Nephron (organoid): Measurements from ENCODE around the gene TMEM106B.
"Not testable (repeated sequence)": the region's sequence is repeated elsewhere in the genome, so short reads cannot be mapped to it uniquely, and the experiment has no call there.

ENCODE experiments used
- H3K27ac Mint-ChIP-seq, 3 experiments: 2 replicates each; pipeline ENCODE4 v1.8.0; 2020; ENCODE audit warnings: mixed read lengths in 3 of 3, mild to moderate bottlenecking in 2 of 3, moderate library complexity in 1 of 3
- H3K27me3 Mint-ChIP-seq: 2 replicates; pipeline ENCODE4 v1.8.0; 2021; ENCODE audit warnings: low read depth, mild to moderate bottlenecking, moderate library complexity, mixed read lengths
- H3K36me3 Mint-ChIP-seq: 2 replicates; pipeline ENCODE4 v1.8.0; 2020; ENCODE audit warnings: low read depth, mixed read lengths
- H3K4me1 Mint-ChIP-seq: 2 replicates; pipeline ENCODE4 v1.8.0; 2020; ENCODE audit warnings: mixed read lengths
- H3K4me3 Mint-ChIP-seq, 3 experiments: 2 replicates each; pipeline ENCODE4 v1.8.0; 2020; ENCODE audit warnings: mild to moderate bottlenecking in 3 of 3, mixed read lengths in 3 of 3, moderate library complexity in 2 of 3
- H3K9me3 Mint-ChIP-seq: 2 replicates; pipeline ENCODE4 v1.8.0; 2020; ENCODE audit warnings: mixed read lengths
- TF ChIP-seq, protein P1 (sequence below), 3 experiments: fragments of 200-600 bp; sonication (generic); IDR thresholded peaks; one replicate each; pipeline ENCODE4 v1.5.0; 2021; ENCODE audit warnings: antibody characterized with exemption in 3 of 3; ENCODE audit not compliant: unreplicated experiment in 3 of 3

Gene TMEM106B

DNA sequence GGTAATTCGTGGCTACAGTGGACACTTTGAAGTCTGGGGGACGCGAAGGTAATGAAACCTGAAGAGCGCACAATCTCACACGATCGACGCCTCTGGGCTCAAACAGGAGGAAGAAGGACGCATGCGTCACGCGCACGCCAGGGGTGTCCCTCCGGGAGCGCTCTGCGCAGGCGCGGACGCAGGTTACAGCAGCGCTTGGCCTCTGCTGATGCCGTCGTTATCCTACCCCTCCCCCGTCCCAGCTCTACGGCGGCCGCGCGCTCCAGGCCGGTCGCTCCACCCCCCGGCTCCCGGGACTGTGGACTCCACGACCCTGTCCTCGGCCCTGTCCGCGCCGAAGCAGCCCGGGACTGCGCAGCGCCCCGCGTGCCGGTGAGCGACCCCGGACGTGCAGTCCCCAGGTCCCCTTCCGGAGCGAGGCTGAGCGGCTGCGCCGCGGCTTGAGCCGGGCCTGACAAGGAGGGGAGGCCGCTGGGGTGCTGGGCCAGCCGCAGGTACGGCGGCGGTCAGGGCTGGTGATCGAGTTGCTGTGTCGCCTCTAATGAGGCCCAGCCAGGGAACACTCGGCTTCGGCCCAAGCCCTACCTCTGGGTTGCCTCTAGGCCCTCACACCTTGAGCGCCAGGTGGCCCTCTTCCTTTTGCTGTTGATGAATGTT is at the start of gene TMEM106B:
Gene TMEM106B (plus strand): TSS at position 241 of the 657 bp plus-strand sequence. CDS start 3,517 bp downstream, outside the sequence.
- peak within 1 kb of the TSS; percentile 93 to 95 (median 94) for H3K4me3 Mint-ChIP-seq
- H3K27ac Mint-ChIP-seq = peak within 1 kb of the TSS; percentile 95 to 100 (median 99)
- TF ChIP-seq, protein P1, sequence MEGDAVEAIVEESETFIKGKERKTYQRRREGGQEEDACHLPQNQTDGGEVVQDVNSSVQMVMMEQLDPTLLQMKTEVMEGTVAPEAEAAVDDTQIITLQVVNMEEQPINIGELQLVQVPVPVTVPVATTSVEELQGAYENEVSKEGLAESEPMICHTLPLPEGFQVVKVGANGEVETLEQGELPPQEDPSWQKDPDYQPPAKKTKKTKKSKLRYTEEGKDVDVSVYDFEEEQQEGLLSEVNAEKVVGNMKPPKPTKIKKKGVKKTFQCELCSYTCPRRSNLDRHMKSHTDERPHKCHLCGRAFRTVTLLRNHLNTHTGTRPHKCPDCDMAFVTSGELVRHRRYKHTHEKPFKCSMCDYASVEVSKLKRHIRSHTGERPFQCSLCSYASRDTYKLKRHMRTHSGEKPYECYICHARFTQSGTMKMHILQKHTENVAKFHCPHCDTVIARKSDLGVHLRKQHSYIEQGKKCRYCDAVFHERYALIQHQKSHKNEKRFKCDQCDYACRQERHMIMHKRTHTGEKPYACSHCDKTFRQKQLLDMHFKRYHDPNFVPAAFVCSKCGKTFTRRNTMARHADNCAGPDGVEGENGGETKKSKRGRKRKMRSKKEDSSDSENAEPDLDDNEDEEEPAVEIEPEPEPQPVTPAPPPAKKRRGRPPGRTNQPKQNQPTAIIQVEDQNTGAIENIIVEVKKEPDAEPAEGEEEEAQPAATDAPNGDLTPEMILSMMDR (IDR thresholded peaks at IDR 0.05; ENCODE audit: unreplicated experiment in 3 of 3) = peak in 1 of 3 experiments; percentile 19
- H3K36me3 Mint-ChIP-seq = peaks cover 18% of the 10 kb centered on the region
- H3K27me3 Mint-ChIP-seq = peaks cover 36% of the 10 kb centered on the region
- peaks cover 27% of the 10 kb centered on the region for H3K4me1 Mint-ChIP-seq
- no peaks in the 10 kb centered on the region for H3K9me3 Mint-ChIP-seq

DNA sequence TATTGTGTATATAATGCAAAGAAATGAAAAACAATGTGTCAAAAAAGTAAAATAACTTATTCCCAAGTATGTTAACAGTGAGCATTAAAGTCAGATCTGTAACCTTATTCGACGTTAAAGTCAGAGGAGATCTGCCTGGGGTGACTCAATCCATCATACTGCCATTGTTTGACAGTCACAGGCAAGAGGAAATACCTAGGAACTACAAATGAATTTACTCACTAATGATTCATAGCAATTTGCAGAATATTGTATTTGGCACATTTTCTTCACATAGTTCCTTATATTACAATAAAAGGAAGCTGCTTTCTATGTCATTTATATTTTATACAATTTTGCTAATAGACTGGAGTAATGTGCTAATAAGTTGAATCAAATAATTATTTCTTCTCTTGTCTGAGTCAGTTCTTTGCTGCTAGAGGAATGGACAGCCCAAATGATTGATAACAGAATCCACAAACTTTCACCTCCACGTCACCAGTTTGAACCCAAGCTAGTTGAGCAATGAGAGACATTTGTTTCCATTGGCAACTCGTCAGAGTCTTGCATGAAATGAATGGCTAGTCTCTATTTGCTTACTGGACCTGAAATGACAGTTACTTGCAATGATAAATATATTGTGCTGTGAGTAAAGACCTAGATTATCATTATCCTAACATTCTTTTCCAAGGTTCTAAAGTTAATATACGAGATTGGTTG is 48.5 kb upstream of the TMEM106B start:
- H3K27ac Mint-ChIP-seq = no peak overlapping the region
- no peaks in the 10 kb centered on the region for H3K36me3 Mint-ChIP-seq
- H3K4me3 Mint-ChIP-seq = no peak overlapping the region
- TF ChIP-seq, protein P1 (IDR thresholded peaks at IDR 0.05; ENCODE audit: unreplicated experiment in 3 of 3) = no peak
- H3K4me1 Mint-ChIP-seq = no peaks in the 10 kb centered on the region
- no peaks in the 10 kb centered on the region for H3K27me3 Mint-ChIP-seq
- H3K9me3 Mint-ChIP-seq = peaks cover 24% of the 10 kb centered on the region

DNA sequence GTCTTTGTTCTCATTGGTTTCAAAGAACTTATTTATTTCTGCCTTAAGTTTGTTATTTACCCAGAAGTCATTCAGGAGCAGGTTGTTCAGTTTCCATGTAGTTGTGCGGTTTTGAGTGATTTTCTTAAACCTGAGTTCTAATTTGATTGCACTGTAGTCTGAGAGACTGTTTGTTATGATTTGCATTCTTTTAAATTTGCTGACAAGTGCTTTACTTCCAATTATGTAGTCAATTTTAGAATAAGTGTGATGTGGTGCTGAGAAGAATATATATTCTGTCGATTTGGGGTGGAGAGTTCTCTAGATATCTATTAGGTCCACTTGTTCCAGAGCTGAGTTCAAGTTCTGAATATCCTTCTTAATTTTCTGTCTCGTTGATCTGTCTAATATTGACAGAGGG is 43.0 kb upstream of the TMEM106B start:
- H3K9me3 Mint-ChIP-seq = peaks cover 41% of the 10 kb centered on the region
- not testable (repeated sequence) for H3K27ac Mint-ChIP-seq, H3K27me3 Mint-ChIP-seq, H3K4me3 Mint-ChIP-seq, H3K36me3 Mint-ChIP-seq, H3K4me1 Mint-ChIP-seq

DNA sequence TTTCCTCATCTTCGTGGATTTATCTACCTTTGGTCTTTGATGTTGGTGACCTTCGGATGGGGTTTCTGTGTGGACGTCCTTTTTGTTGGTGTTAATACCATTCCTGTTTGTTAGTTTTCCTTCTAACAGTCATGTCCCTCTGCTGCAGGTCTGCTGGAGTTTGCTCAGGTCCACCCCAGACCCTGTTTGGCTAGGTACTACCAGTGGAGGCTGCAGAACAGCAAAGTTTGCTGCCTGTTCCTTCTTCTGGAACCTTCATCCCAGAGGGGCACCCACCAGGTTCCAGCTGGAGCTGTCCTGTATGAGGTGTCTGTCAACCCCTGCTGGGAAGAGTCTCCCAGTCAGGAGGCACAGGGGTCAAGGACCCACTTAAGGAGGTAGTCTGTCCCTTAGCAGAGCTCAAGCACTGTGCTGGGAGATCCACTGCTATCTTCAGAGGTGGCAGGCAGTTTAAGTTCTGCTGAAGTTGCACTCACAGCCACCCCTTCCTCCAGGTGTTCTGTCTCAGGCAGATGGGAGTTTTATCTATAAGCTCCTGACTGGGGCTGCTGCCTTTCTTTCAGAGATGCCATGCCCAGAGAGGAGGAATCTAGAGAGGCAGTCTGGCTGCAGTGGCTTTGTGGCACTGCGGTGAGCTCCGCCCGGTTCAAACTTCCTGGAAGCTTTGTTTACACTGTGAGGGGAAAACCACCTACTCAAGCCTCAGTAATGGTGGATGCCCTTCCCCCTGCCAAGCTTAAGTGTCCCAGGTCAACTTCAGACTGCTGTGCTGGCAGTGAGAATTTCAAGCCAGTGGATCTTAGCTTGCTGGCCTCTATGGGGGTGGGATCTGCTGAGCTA is 40.9 kb upstream of the TMEM106B start:
- H3K4me1 Mint-ChIP-seq, H3K27me3 Mint-ChIP-seq, H3K27ac Mint-ChIP-seq, H3K36me3 Mint-ChIP-seq, H3K4me3 Mint-ChIP-seq: not testable (repeated sequence)
- peaks cover 38% of the 10 kb centered on the region for H3K9me3 Mint-ChIP-seq

DNA sequence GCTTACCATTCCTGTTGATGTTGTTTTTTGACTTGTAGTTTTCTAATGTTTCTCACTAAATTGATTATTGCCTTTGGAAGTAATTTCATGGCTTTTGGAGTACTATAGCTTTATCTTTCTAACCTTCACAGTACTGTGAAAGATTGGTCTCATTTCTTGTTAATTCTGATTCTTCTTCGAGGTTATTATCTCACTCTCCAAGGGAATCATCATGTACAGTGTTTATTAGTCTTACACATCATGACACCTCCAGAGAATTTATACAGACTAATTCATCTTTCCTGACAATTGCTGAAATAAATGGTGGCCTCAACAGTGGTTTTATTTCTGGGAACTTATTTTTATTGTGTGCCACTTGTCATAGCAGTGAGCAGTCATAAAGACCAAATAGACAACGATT is 37.4 kb upstream of the TMEM106B start:
- Mint-ChIP-seq H3K36me3 (no peaks in the 10 kb centered on the region), H3K4me3 (no peak overlapping the region), H3K27me3 (no peaks in the 10 kb centered on the region), H3K9me3 (peaks cover 9% of the 10 kb centered on the region), H3K27ac (no peak overlapping the region), H3K4me1 (no peaks in the 10 kb centered on the region)
- TF ChIP-seq, protein P1 (IDR thresholded peaks at IDR 0.05; ENCODE audit: unreplicated experiment in 3 of 3) = no peak

DNA sequence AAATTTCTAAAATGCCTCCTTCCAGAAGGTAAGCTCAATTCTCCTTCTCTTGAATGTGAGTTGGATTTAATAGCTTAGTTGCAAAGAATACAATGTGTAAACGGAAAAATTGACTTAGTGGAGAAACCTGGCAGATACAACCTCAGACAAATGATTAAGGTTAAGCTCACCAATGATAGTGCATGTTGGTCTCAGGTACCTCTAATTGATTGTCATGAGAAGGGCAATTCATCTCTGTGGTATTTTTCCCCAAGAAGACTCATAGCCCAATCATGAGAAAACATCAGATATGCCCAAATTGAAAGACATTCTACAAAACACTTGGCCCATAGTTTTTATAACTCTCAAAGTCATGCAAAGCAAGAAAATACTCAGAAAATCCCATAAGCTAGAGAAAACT is 36.2 kb upstream of the TMEM106B start:
- Mint-ChIP-seq H3K36me3 (no peaks in the 10 kb centered on the region), H3K9me3 (peaks cover under 1% of the 10 kb centered on the region), H3K27me3 (no peaks in the 10 kb centered on the region), H3K4me1 (no peaks in the 10 kb centered on the region), H3K27ac (no peak overlapping the region), H3K4me3 (no peak overlapping the region)
- TF ChIP-seq, protein P1 (IDR thresholded peaks at IDR 0.05; ENCODE audit: unreplicated experiment in 3 of 3) = no peak
